Smooth muscle cell of bladder (primary cell): ENCODE results near the gene TMEM185A. TPM values are rescaled to one million over a fixed set of nuclear protein-coding genes. Genes with fewer than 3 reads are reported as not detected.

Source experiments
- total RNA-seq: library from RNA; depleted of rRNA; stranded (reverse); fragments of >200 nt; gene quantifications from 2 replicates; pipeline ENCODE4 v1.2.3, GENCODE V29; 2014

Gene TMEM185A
- total RNA-seq, result 14.8 and 20.3 TPM in 2 replicates

DNA sequence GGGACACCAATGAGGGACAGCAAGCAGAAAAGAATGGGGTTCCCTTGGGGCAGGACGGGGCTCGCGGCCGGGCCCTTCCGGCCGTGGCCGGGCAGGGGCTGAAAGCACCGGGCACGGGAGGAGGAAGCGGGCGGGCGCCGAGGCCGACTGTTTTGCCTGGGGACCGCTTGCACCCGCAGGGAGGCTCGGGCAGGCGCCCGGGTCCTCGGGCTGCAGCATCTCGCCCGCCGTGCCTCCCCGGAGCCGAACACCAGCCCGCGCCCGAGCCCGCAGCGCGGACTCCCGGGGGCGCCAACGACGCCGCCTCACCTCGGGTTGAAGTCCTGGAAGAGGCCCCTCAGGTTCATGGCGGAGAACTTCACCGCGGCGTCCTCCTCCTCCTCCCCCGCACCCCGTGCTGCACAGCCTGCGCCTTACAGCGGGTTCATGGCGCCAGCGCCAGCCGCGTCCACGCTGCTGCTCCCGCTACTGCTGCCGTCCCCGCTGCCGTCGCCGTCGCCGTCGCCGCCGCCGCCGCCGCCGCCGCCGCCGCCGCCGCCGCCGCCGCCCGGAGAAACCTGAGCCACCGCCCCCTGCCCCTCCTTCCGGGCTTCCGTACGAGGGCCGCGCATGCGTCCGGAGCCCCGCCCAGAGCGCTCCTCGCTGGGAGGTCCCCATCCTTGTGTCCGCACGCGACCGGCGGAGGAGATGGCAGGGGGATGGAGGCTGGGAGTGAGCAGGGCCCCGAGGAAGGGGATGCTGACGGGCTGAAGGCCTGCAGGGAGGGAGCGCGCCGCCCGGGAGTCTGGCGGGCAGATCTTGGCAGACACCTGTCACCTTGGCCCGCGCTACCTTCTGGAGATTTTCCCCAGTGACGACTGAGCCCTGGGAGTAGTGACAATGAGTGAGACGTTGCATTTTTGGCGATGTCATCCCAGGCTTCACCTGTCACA is at the start of gene TMEM185A:
Gene TMEM185A, minus strand, starts transcription at position 559 of the 932 bp plus-strand sequence. Its CDS starts 212 bp downstream, at position 347.

GRCh38 chrX:149595214-149595613 is 36.4 kb downstream of the TMEM185A start, which contains the start of gene HSFX2:
TSS of gene HSFX2 (minus strand) at chrX:149595314. CDS start at chrX:149594700, 614 bp downstream.

GRCh38 chrX:149587359-149587758 is 44.2 kb downstream of the TMEM185A start, which contains the start of gene MAGEA9B:
TSS of gene MAGEA9B (minus strand) at chrX:149587459. CDS start at chrX:149583179, 4,280 bp downstream.

DNA sequence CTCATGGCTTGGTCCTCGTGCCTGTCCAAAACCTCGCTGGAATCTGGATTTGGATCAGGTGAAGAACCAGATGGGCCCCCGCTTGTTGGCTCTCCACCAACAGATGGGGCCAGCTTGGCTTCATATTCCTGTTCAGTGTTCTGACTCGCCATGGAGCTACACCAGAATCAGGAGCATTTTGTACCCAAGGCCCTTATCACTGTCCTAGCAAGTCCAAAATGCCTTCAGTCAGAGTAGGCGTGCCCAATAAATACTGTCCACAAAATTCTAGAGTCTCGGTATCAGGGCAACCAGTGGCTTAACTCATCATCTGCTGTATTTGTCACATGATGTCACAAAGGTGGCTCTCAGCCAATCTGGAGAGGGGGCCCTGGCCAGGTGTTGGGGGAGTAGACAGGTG is 81.9 kb downstream of the TMEM185A start, which contains the start of gene HSFX3:
Gene HSFX3, minus strand, starts transcription at position 224 of the 400 bp plus-strand sequence. Its CDS starts 72 bp downstream, at position 152.

Other genes starting within 250 kb of the TMEM185A start
- gene IDS, start 126.5 kb downstream of the TMEM185A start, total RNA-seq, result 30.4 and 41.2 TPM in 2 replicates
- gene EOLA1, start 90.8 kb downstream of the TMEM185A start, total RNA-seq, result 14.5 and 17.2 TPM in 2 replicates
- gene HSFX3, start 81.9 kb downstream of the TMEM185A start, total RNA-seq, result not detected in 2 replicates
- gene MAGEA9B, start 44.3 kb downstream of the TMEM185A start, total RNA-seq, result 0.14 TPM in 1 of 2 replicates, not detected in the other
- gene HSFX2, start 36.5 kb downstream of the TMEM185A start, total RNA-seq, result 0.14 and 0.28 TPM in 2 replicates
- gene MAGEA11, start 80.3 kb upstream of the TMEM185A start, total RNA-seq, result under 0.01 and 0.09 TPM in 2 replicates
- 0.37 and 0.71 TPM in 2 replicates for gene HSFX1, start 142.3 kb upstream of the TMEM185A start, total RNA-seq
- not detected in 2 replicates for gene MAGEA9, start 150.1 kb upstream of the TMEM185A start, total RNA-seq
- not detected in 2 replicates for gene MAGEA8, start 249.4 kb upstream of the TMEM185A start, total RNA-seq